ENCODE results near the gene CCDC27. TPM values are rescaled to one million over a fixed set of nuclear protein-coding genes. Genes with fewer than 3 reads are reported as not detected.

The CCDC27 gene
- total RNA-seq, 6 experiments from 2014 or later: not detected

GRCh38 chr1:3814771-3815561 lies 62.7 kb downstream of the CCDC27 start:
- Mint-ChIP-seq H3K27me3 (ENCODE audit: insufficient read depth) (no peaks in the 10 kb centered on the region; the same call in 1 of the 2 replicates), H3K36me3 (ENCODE audit: low read depth) (no peaks in the 10 kb centered on the region), H3K4me3 (no peak overlapping the region), H3K9me3 (no peaks in the 10 kb centered on the region), H3K27ac (no peak overlapping the region), H3K4me1 (ENCODE audit: low read depth) (peaks cover 4% of the 10 kb centered on the region)
- TF ChIP-seq CTCF (IDR thresholded peaks at IDR 0.05): no peak
- no peak for DNase-seq

- TF ChIP-seq CTCF (IDR thresholded peaks at IDR 0.05): no peak
- H3K4me1 Mint-ChIP-seq (ENCODE audit: low read depth): no peaks in the 10 kb centered on the region; the same call in 1 of the 2 replicates
- no peak overlapping the region for H3K27ac Mint-ChIP-seq
- H3K9me3 Mint-ChIP-seq: no peaks in the 10 kb centered on the region
- no peaks in the 10 kb centered on the region for H3K36me3 Mint-ChIP-seq (ENCODE audit: low read depth)
- DNase-seq: no peak
- no peaks in the 10 kb centered on the region; the same call in 1 of the 2 replicates for H3K27me3 Mint-ChIP-seq (ENCODE audit: insufficient read depth)
- no peak overlapping the region for H3K4me3 Mint-ChIP-seq
These were observed 64.3 kb downstream of the CCDC27 start for GRCh38 chr1:3816331-3817137.

GRCh38 chr1:3817138-3817740 lies 65.0 kb downstream of the CCDC27 start:
- Mint-ChIP-seq H3K27me3 (ENCODE audit: insufficient read depth) (no peaks in the 10 kb centered on the region; the same call in 1 of the 2 replicates), H3K9me3 (no peaks in the 10 kb centered on the region), H3K4me1 (ENCODE audit: low read depth) (no peaks in the 10 kb centered on the region), H3K36me3 (ENCODE audit: low read depth) (no peaks in the 10 kb centered on the region), H3K27ac (no peak overlapping the region), H3K4me3 (no peak overlapping the region)
- no peak for DNase-seq
- no peak for TF ChIP-seq CTCF (IDR thresholded peaks at IDR 0.05)

- no peak for DNase-seq
- TF ChIP-seq CTCF (IDR thresholded peaks at IDR 0.05): no peak
- H3K27ac Mint-ChIP-seq: no peak overlapping the region
- H3K4me1 Mint-ChIP-seq (ENCODE audit: low read depth): no peaks in the 10 kb centered on the region
- no peaks in the 10 kb centered on the region for H3K9me3 Mint-ChIP-seq
- H3K36me3 Mint-ChIP-seq (ENCODE audit: low read depth): no peaks in the 10 kb centered on the region
- no peaks in the 10 kb centered on the region; the same call in 1 of the 2 replicates for H3K27me3 Mint-ChIP-seq (ENCODE audit: insufficient read depth)
- H3K4me3 Mint-ChIP-seq: no peak overlapping the region
These were observed 65.8 kb downstream of the CCDC27 start for GRCh38 chr1:3817821-3818597.

- Mint-ChIP-seq H3K27me3 (ENCODE audit: insufficient read depth) (no peaks in the 10 kb centered on the region; the same call in 1 of the 2 replicates), H3K4me1 (ENCODE audit: low read depth) (no peaks in the 10 kb centered on the region), H3K4me3 (no peak overlapping the region), H3K27ac (no peak overlapping the region), H3K36me3 (ENCODE audit: low read depth) (no peaks in the 10 kb centered on the region), H3K9me3 (no peaks in the 10 kb centered on the region)
- no peak for DNase-seq
- TF ChIP-seq CTCF (IDR thresholded peaks at IDR 0.05): no peak
These were observed 67.5 kb downstream of the CCDC27 start for GRCh38 chr1:3819771-3820200.
